Heart left ventricle (tissue), 13 donors: Measurements from ENCODE around the gene JADE1.

ENCODE experiments used
- POLR2A ChIP-seq, 2 donors: fragments of 450-650 bp; IDR thresholded peaks; one replicate each; pipeline ENCODE4 v1.6.1; 2017; ENCODE audit warnings: antibody characterized with exemption in 2 of 2, mild to moderate bottlenecking in 2 of 2, moderate library complexity in 2 of 2
- TF ChIP-seq, protein P1 (sequence below), 12 donors: fragments of 200-600 bp; sonication (generic) in 4 of 12; IDR thresholded peaks; one replicate each; pipeline versions ENCODE4 v1.5.0 to v1.8.0; 2018 to 2022; ENCODE audit warnings: antibody characterized with exemption in 12 of 12, mild to moderate bottlenecking in 5 of 12
- donor health status: ischemic (EF 13 %, LVEDD 7.1; RV severe dilation, severe dysfunction).
- donor health status: DM: no; HTN: yes; CAD: no.
- donor health status: DM: no; HTN: no; CAD: no.
- donor health status: ischemic (EF 25% LVEDD 6.9; RV normal size, moderate dysfunction).
- donor health status: ischemic (EF 25% LVEDD 5.7; RV mildly dilated, moderate dysfunction).
- donor health status: ischemic (EF 35%, LVEDD 5.7; RV mildly dilated, moderate dysfunction).
- donor health status: nonischemic (EF 11% LVEDD 7.7; RV severe dilation, severe dysfunction).
- donor health status: DM: yes; HTN: yes; CAD: no.
- donor health status: PGD.
- donor health status: ischemic (EF 29% LVEDD 5.4; RV normal size, mild dysfunction).
- donor health status: nonischemic (EF 23%, LVEDD 6.1; RV moderate dilation, normal function).

DNA sequence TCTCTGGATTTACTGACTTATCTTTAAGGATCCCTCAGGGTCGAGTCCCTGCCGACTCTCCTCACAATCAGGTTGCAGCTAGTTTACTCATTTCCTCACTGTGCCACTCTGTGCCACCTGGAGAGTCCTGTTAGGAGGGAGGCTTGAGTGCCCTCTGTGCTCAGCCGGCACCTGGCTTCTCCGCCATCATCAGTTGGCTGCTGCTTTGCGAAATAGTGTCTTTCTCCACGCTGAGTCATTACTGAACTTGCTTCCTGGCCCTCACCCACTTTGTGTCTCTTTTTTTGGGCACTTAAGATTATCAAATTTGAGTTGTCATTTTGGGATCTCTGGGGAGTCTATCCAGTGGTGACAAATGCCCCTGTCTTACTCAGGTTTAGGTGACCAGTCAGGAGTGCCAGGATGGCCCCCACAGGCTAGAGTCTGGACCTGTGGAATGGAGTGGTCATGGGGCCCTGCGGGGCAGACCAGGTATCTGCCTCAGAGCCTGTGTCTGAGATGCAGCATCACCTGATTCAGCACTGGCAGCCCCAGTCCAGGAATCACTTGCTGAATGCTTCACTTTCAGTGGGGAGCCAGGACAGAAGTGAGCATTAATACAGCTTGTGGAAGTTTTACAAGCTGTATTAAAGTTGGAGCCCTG, 37.7 kb downstream of the JADE1 start:
- TF ChIP-seq, protein P1, sequence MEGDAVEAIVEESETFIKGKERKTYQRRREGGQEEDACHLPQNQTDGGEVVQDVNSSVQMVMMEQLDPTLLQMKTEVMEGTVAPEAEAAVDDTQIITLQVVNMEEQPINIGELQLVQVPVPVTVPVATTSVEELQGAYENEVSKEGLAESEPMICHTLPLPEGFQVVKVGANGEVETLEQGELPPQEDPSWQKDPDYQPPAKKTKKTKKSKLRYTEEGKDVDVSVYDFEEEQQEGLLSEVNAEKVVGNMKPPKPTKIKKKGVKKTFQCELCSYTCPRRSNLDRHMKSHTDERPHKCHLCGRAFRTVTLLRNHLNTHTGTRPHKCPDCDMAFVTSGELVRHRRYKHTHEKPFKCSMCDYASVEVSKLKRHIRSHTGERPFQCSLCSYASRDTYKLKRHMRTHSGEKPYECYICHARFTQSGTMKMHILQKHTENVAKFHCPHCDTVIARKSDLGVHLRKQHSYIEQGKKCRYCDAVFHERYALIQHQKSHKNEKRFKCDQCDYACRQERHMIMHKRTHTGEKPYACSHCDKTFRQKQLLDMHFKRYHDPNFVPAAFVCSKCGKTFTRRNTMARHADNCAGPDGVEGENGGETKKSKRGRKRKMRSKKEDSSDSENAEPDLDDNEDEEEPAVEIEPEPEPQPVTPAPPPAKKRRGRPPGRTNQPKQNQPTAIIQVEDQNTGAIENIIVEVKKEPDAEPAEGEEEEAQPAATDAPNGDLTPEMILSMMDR (IDR thresholded peaks at IDR 0.05) = no peak
- TF ChIP-seq POLR2A (IDR thresholded peaks at IDR 0.05) = no peak
